Loucy (cell line): Measurements from ENCODE around the gene RCAN3.

ENCODE experiments used
- H2AFZ ChIP-seq: fragments of 200-600 bp; sonication (generic); 2 replicates; pipeline ENCODE4 v1.6.0; 2016; ENCODE audit warnings: antibody characterized with exemption, mild to moderate bottlenecking, low read length, moderate library complexity
- H3F3A ChIP-seq: fragments of 200-600 bp; 2 replicates; pipeline ENCODE4 v1.6.0; 2016; ENCODE audit warnings: antibody characterized with exemption, low read depth, mild to moderate bottlenecking
- H3K27me3 ChIP-seq: fragments of 200-600 bp; sonication (generic); 2 replicates; pipeline ENCODE4 v1.6.1; 2014; ENCODE audit warnings: low read length, mild to moderate bottlenecking; ENCODE audit not compliant: insufficient read depth, poor library complexity, severe bottlenecking
- H3K36me3 ChIP-seq: fragments of 200-600 bp; sonication (generic); 2 replicates; pipeline ENCODE4 v1.6.1; 2016; ENCODE audit warnings: low read length; ENCODE audit not compliant: insufficient read depth
- H3K4me1 ChIP-seq: fragments of 200-600 bp; sonication (generic); 2 replicates; pipeline ENCODE4 v1.5.1; 2014; ENCODE audit warnings: low read length, mild to moderate bottlenecking; ENCODE audit not compliant: insufficient read depth, poor library complexity, severe bottlenecking
- H3K4me2 ChIP-seq: fragments of 200-600 bp; sonication (generic); 2 replicates; pipeline ENCODE4 v1.6.0; 2014; ENCODE audit warnings: antibody characterized with exemption, low read length, low read depth, mild to moderate bottlenecking; ENCODE audit not compliant: poor library complexity, severe bottlenecking
- H3K4me3 ChIP-seq: fragments of 200-600 bp; sonication (generic); 2 replicates; pipeline ENCODE4 v1.5.1; 2014; ENCODE audit warnings: low read length, mild to moderate bottlenecking, mixed read lengths; ENCODE audit not compliant: poor library complexity, severe bottlenecking
- H3K79me2 ChIP-seq: fragments of 200-600 bp; sonication (generic); 2 replicates; pipeline ENCODE4 v1.6.1; 2014; ENCODE audit warnings: low read length; ENCODE audit not compliant: insufficient read depth
- H3K9ac ChIP-seq: fragments of 200-600 bp; sonication (generic); 2 replicates; pipeline ENCODE4 v1.6.0; 2014; ENCODE audit warnings: mild to moderate bottlenecking, low read depth, low read length, moderate library complexity; ENCODE audit not compliant: poor library complexity, severe bottlenecking
- H3K9me2 ChIP-seq: fragments of 200-600 bp; sonication (generic); replicated peaks from 2 replicates; pipeline ENCODE4 v1.6.1; 2016; ENCODE audit warnings: low read depth, low read length, mixed read lengths
- H3K9me3 ChIP-seq: fragments of 200-600 bp; sonication (generic); 2 replicates; pipeline ENCODE4 v1.6.1; 2014; ENCODE audit warnings: mild to moderate bottlenecking, antibody characterized with exemption, low read length, low read depth; ENCODE audit not compliant: insufficient read depth
- H4K20me1 ChIP-seq: fragments of 200-600 bp; sonication (generic); 2 replicates; pipeline ENCODE4 v1.6.0; 2014; ENCODE audit warnings: antibody characterized with exemption, low read length, mild to moderate bottlenecking; ENCODE audit not compliant: insufficient read depth, poor library complexity, severe bottlenecking
- CTCF ChIP-seq: fragments of 200-600 bp; sonication (generic); conservative IDR thresholded peaks from 2 replicates; pipeline ENCODE4 v1.5.1; 2014; ENCODE audit warnings: mild to moderate bottlenecking, antibody characterized with exemption, low read length
- EZH2phosphoT487 ChIP-seq: fragments of 200-600 bp; IDR thresholded peaks from 2 replicates; pipeline ENCODE4 v1.6.1; 2018; ENCODE audit warnings: antibody characterized with exemption, mild to moderate bottlenecking, moderate library complexity, borderline replicate concordance

RCAN3 gene

GRCh38 chr1:24572301-24572700, 69.7 kb downstream of the RCAN3 start:
- Histone ChIP-seq H3F3A (no peaks in the 10 kb centered on the region), H4K20me1 (no peaks in the 10 kb centered on the region), H3K9me3 (no peaks in the 10 kb centered on the region), H3K79me2 (no peaks in the 10 kb centered on the region), H3K4me1 (peaks cover 10% of the 10 kb centered on the region), H3K4me3 (no peak overlapping the region), H3K9ac (no peak overlapping the region), H2AFZ (peak overlapping the region; percentile 34; the same call in 1 of the 2 replicates), H3K36me3 (no peaks in the 10 kb centered on the region), H3K9me2 (no peaks in the 10 kb centered on the region), H3K27me3 (no peaks in the 10 kb centered on the region), H3K4me2 (peak overlapping the region; percentile 6)
- TF ChIP-seq EZH2phosphoT487 (no peak), CTCF (no peak)

GRCh38 chr1:24575905-24576587, 73.4 kb downstream of the RCAN3 start:
- no peak overlapping the region for H3K9ac ChIP-seq
- H3K36me3 ChIP-seq, result no peaks in the 10 kb centered on the region
- H3K27me3 ChIP-seq, result no peaks in the 10 kb centered on the region
- H3K4me1 ChIP-seq, result peaks cover 10% of the 10 kb centered on the region
- no peak overlapping the region for H3K4me3 ChIP-seq
- no peaks in the 10 kb centered on the region for H3K9me3 ChIP-seq
- no peaks in the 10 kb centered on the region for H3F3A ChIP-seq
- no peaks in the 10 kb centered on the region for H3K9me2 ChIP-seq
- no peak overlapping the region for H2AFZ ChIP-seq
- H4K20me1 ChIP-seq, result no peaks in the 10 kb centered on the region
- no peak overlapping the region for H3K4me2 ChIP-seq
- TF ChIP-seq EZH2phosphoT487, result no peak
- TF ChIP-seq CTCF, result no peak
- no peaks in the 10 kb centered on the region for H3K79me2 ChIP-seq

- no peaks in the 10 kb centered on the region for H3F3A ChIP-seq
These were observed 76.2 kb downstream of the RCAN3 start for GRCh38 chr1:24578846-24579245.

More at GRCh38 chr1:24578846-24579245, 76.2 kb downstream of the RCAN3 start:
- H3K4me1 ChIP-seq, result no peaks in the 10 kb centered on the region
- no peaks in the 10 kb centered on the region for H3K27me3 ChIP-seq
- no peaks in the 10 kb centered on the region for H3K79me2 ChIP-seq
- H3K4me3 ChIP-seq, result no peak overlapping the region
- no peaks in the 10 kb centered on the region for H3K9me2 ChIP-seq
- no peak overlapping the region for H3K4me2 ChIP-seq
- no peak overlapping the region for H2AFZ ChIP-seq
- H3K9me3 ChIP-seq, result no peaks in the 10 kb centered on the region
- H4K20me1 ChIP-seq, result no peaks in the 10 kb centered on the region
- TF ChIP-seq CTCF, result no peak
- no peak for TF ChIP-seq EZH2phosphoT487
- no peak overlapping the region for H3K9ac ChIP-seq
- H3K36me3 ChIP-seq, result no peaks in the 10 kb centered on the region
